ENCODE results near the gene GHRHR. TPM values are rescaled to one million over a fixed set of nuclear protein-coding genes. Genes with fewer than 3 reads are reported as not detected.

The GHRHR gene
- total RNA-seq, 1 experiment from 2014 or later: not detected

DNA sequence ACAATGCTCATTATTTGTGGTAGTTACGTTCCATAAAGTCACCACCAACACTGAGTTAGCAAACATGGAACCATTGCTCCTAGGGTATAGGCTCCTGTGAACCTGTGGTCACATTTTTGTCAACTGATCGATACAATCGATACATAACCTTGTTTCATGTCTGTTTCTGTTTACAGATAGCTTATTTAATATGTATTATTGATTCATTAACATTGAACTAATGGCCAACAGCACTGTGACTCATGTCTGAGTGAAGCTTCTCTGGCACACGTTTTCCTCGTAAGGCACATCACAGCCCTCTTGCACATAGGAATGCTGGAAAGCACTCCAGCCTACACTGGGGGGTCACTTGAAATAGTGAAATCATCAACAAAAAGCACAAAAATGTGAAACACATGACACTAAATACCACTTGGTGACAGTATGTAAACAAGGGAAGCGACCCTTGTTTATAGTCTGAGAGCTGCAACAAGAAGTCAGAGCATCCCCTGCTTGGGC is 27.0 kb downstream of the GHRHR start:
- DNase-seq (ENCODE audit: low read depth): no peak
- in situ Hi-C loops (cut with HindIII; ENCODE audit: low pct_unique_long_range_greater_than_20kb, low sequenced_read_pairs): no loop called here

GRCh38 chr7:30992414-30992813 is 28.7 kb downstream of the GHRHR start:
- DNase-seq (ENCODE audit: low read depth): no peak
- in situ Hi-C loops (cut with HindIII; ENCODE audit: low pct_unique_long_range_greater_than_20kb, low sequenced_read_pairs): no loop called here

- DNase-seq (ENCODE audit: low read depth): no peak
- in situ Hi-C loops (cut with HindIII; ENCODE audit: low pct_unique_long_range_greater_than_20kb, low sequenced_read_pairs): no loop called here
These were observed 30.7 kb downstream of the GHRHR start for GRCh38 chr7:30994206-30995100.

DNA sequence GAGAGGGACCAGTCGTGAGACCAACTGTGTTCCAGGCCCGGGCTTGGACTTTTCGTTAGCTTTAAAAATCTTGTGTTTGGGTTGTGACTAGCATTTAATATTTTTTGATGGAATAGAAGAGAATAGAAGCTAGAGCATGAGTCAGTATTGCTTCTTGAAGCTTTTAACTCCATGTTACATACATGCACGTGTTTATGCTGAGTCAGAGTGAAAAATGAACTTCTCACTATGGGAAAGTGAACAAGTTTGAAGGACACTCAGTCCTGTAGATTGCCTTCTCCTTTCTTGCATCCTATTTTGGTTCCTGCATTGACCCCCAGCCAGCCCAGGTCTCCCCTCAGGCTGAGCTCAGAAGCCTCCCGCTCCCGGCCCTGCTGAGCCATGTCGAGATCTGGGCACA is 31.8 kb downstream of the GHRHR start:
- in situ Hi-C loops (cut with HindIII; ENCODE audit: low pct_unique_long_range_greater_than_20kb, low sequenced_read_pairs): no loop called here
- DNase-seq (ENCODE audit: low read depth): no peak

GRCh38 chr7:30996256-30996655 is 32.5 kb downstream of the GHRHR start:
- no peak for DNase-seq (ENCODE audit: low read depth)
- in situ Hi-C loops (cut with HindIII; ENCODE audit: low pct_unique_long_range_greater_than_20kb, low sequenced_read_pairs): no loop called here

DNA sequence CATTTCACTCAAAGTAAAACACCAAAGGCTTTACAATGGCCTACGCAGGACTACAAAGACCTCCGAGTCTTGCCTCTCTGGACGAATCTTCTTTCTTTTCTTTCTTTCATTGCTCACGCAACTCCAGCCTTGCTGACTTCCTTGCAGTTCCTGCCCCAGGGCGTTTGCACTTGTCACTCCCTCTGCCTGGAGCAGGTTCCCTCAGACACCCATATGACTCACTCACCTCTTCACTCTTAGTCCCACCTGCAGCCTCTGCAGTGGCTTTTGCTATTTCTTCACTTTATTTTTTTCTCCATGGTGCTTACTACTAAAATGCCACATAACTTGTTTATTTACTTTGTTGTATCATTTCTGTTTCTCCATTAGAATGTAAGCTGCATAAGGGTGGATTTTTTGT is 33.1 kb downstream of the GHRHR start:
- DNase-seq (ENCODE audit: low read depth): no peak
- in situ Hi-C loops (cut with HindIII; ENCODE audit: low pct_unique_long_range_greater_than_20kb, low sequenced_read_pairs): no loop called here

DNA sequence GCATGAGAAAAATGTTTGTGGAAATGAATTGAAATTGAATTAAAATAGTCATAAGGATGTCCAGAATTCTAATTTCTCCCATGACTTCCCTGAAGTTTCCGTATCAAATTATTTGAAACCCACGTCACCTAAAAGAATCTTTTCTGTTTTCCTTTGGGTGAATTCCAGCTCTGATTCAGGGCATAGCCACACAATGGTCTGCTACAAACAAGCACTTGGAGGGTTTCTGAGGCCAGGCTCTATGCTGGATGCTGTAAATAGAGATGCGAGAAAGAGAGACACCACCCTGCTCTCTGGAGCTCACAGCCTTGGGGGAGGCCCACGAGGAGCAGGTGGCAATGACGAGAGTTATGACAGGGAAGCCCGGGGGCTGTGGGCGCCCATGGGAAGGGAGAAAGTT is 33.6 kb downstream of the GHRHR start:
- in situ Hi-C loops (cut with HindIII; ENCODE audit: low pct_unique_long_range_greater_than_20kb, low sequenced_read_pairs): no loop called here
- no peak for DNase-seq (ENCODE audit: low read depth)

DNA sequence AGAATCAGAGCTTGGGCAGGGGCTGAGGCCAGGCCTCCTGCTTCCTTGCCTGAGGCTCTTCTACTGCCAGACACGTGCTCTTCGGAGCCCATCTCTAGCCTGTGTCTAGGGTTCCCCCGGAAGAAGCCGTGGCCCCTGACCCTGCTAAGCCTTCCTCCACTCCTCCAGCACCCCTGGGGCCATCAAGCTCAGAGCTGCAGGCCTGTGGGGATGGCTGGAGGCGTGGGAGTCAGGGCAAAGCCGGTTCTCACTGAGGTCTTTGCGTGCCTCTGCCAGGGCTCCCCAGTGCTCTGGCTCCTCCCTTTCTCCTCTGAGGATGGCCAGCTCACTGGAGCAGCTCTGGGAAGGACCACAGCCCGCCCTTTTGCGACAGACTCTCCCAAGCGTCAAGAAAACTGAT is 34.4 kb downstream of the GHRHR start:
- in situ Hi-C loops (cut with HindIII; ENCODE audit: low pct_unique_long_range_greater_than_20kb, low sequenced_read_pairs): no loop called here

GRCh38 chr7:31000161-31000693 is 36.5 kb downstream of the GHRHR start:
- DNase-seq (ENCODE audit: low read depth): no peak
- in situ Hi-C loops (cut with HindIII; ENCODE audit: low pct_unique_long_range_greater_than_20kb, low sequenced_read_pairs): no loop called here

More for the DNA sequence above, 34.4 kb downstream of the GHRHR start:
- no peak for DNase-seq (ENCODE audit: low read depth)

DNA sequence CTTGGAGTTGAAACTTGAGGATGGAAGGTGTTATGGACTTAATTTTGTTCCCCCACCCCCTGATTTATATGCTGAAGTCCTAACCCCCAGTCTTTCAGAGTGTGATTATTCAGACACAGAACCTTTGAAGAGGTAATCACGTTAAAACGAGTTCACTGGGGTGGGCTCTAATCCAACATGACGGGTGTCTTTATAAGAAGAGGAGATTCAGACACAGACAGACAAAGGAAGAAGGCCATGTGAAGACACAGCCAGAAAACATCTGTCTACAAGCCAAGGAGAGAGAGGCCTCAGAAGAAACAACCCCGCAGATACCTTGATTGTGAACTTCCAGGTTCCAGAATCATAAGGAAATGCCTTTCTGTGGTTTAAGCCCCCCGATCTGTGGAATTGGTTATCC is 37.0 kb downstream of the GHRHR start:
- DNase-seq (ENCODE audit: low read depth): no peak
- in situ Hi-C loops (cut with HindIII; ENCODE audit: low pct_unique_long_range_greater_than_20kb, low sequenced_read_pairs): no loop called here

DNA sequence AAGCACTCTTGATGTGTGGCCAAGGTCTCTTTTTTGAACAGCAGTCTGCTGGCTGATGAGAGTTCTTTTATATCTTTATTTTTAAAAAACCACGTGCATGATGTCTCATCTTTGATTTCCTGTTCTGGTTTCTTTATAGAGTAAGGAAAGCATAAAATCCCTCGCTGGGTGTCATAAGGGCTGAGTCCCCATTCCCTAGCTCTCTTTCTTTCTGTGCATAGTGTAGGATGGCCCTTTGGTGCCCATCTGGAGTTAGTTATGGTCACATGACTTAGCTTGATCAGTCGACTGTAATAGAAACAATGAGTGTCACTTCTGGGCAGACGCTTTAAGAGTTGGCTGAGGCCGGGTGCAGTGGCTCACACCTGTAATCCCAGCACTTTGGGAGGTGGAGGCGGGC is 38.5 kb downstream of the GHRHR start:
- DNase-seq (ENCODE audit: low read depth): no peak

DNA sequence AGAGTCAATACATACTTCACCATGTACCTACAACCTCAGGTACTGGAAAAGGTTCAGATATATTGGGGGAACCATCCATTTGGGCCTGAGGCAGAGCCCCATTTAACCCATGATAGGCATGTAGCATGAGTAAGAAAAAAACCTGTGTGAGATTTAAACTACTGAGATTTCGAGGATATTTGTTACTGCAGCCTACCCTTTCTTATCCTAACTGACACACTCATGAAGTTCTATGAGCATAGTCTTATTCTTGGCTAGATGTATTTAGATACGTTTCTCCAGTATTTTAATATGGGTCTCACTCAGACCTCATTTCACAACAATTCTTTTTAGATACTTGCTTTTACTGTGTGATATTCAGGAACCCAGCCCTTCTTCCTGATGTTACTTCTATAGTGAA is 39.3 kb downstream of the GHRHR start:
- no peak for DNase-seq (ENCODE audit: low read depth)
- in situ Hi-C loops (cut with HindIII; ENCODE audit: low pct_unique_long_range_greater_than_20kb, low sequenced_read_pairs): no loop called here

More for the DNA sequence above, 38.5 kb downstream of the GHRHR start:
- in situ Hi-C loops (cut with HindIII; ENCODE audit: low pct_unique_long_range_greater_than_20kb, low sequenced_read_pairs): no loop called here

GRCh38 chr7:31003721-31004120 is 40.0 kb downstream of the GHRHR start:
- no peak for DNase-seq (ENCODE audit: low read depth)
- in situ Hi-C loops (cut with HindIII; ENCODE audit: low pct_unique_long_range_greater_than_20kb, low sequenced_read_pairs): no loop called here

- in situ Hi-C loops (cut with HindIII; ENCODE audit: low pct_unique_long_range_greater_than_20kb, low sequenced_read_pairs): no loop called here
- DNase-seq (ENCODE audit: low read depth): no peak
These were observed 40.6 kb downstream of the GHRHR start for GRCh38 chr7:31004393-31004792.

GRCh38 chr7:31006857-31007256 is 43.1 kb downstream of the GHRHR start:
- in situ Hi-C loops (cut with HindIII; ENCODE audit: low pct_unique_long_range_greater_than_20kb, low sequenced_read_pairs): no loop called here
- DNase-seq (ENCODE audit: low read depth): no peak

GRCh38 chr7:31007634-31008033 is 43.9 kb downstream of the GHRHR start:
- in situ Hi-C loops (cut with HindIII; ENCODE audit: low pct_unique_long_range_greater_than_20kb, low sequenced_read_pairs): no loop called here
- DNase-seq (ENCODE audit: low read depth): no peak

DNA sequence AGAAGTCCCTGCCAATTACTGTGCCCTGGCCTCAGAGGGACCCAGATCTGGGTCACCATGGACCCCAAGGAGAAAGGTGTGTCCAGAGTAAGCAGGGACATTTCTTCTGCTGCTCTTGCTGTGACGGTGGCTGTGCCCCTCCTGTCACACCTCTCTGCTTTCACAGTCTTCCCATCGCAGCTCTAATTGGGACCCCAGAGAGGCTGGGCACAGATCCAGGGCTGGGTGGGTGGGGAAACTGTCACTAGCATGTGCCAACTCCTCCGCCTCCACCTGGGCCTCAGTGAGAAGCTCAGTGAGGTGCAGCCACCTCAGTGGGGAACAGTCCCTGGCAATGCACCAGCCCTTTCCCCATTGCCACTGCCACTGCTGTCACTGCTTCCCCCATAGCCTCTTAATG is 51.1 kb downstream of the GHRHR start:
- in situ Hi-C loops (cut with HindIII; ENCODE audit: low pct_unique_long_range_greater_than_20kb, low sequenced_read_pairs): no loop called here

GRCh38 chr7:31017032-31017675 is 53.4 kb downstream of the GHRHR start:
- in situ Hi-C loops (cut with HindIII; ENCODE audit: low pct_unique_long_range_greater_than_20kb, low sequenced_read_pairs): no loop called here
- DNase-seq (ENCODE audit: low read depth): no peak

More for the DNA sequence above, 51.1 kb downstream of the GHRHR start:
- no peak for DNase-seq (ENCODE audit: low read depth)

DNA sequence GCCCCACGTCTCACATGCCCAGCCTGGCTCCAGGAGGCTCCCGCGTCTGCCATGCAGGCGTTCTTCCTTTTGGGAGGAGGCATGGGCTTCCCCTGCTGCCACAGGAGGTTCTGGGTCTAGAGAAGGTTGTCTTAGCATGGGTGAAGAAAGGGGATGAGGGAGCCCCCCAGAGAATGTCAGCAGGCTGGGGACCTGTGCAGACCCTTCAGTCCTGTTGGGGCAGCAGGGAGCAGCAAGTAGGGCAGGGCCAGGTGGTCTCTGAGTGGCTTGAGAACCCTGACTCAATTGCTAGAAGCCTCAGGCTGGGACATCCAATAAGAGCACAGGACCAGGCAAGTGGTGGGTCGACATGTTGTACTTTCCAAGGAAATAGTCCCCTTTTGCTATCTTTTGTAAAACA is 54.0 kb downstream of the GHRHR start:
- in situ Hi-C loops (cut with HindIII; ENCODE audit: low pct_unique_long_range_greater_than_20kb, low sequenced_read_pairs): no loop called here
- DNase-seq (ENCODE audit: low read depth): no peak

Data from Caki2 (cell line).